ENCODE data around the gene RHOA. TPM values are rescaled to one million over a fixed set of nuclear protein-coding genes. Genes with fewer than 3 reads are reported as not detected.
A peak's percentile ranks its signal among the peaks of the same experiment; 100 is the strongest.

The RHOA gene
- total RNA-seq, result 100 to 1,000 TPM; 499 to 506 TPM

- H3K4me1 ChIP-seq, result peaks cover 13% of the 10 kb centered on the region
- H3K9me3 ChIP-seq, result no peaks in the 10 kb centered on the region
- H3K27me3 ChIP-seq, result no peaks in the 10 kb centered on the region
- no peak for TF ChIP-seq CTCF (IDR thresholded peaks at IDR 0.05)
- intact Hi-C loops (cut with DNase I), result loop anchor here (5.0 to 10.0 kb wide), 2 partner anchors 50 to 53 kb away; no protein-coding TSS in a partner anchor
- peak within 1 kb of the TSS; percentile 90 to 98 for H3K9ac ChIP-seq (ENCODE audit: low read depth in 2 of 2, low read length in 2 of 2)
- H3K4me3 ChIP-seq, result peak within 1 kb of the TSS; percentile 95
- peak; percentile 99 for DNase-seq
- peak within 1 kb of the TSS; percentile 93 for H3K27ac ChIP-seq
- H3K36me3 ChIP-seq, result no peaks in the 10 kb centered on the region
Measured at GRCh38 chr3:49411968-49412631, at the start of gene RHOA, which contains the start of gene TCTA. Gene RHOA (minus strand): TSS chr3:49411976. CDS start chr3:49375589, 36,387 bp downstream. Gene TCTA (plus strand): TSS chr3:49412423. CDS start chr3:49412427, 4 bp downstream.

- Histone ChIP-seq H3K4me1 (peaks cover 10% of the 10 kb centered on the region), H3K4me3 (no peak overlapping the region), H3K27ac (no peak overlapping the region), H3K36me3 (no peaks in the 10 kb centered on the region), H3K9ac (ENCODE audit: low read depth in 2 of 2, low read length in 2 of 2) (no peak overlapping the region), H3K9me3 (no peaks in the 10 kb centered on the region), H3K27me3 (no peaks in the 10 kb centered on the region)
- no peak for DNase-seq
- intact Hi-C loops (cut with DNase I), result loop anchor here (10.0 kb wide), 1 partner anchor 46 kb away; the partner anchor contains the start of genes RHOA and TCTA
- TF ChIP-seq CTCF (IDR thresholded peaks at IDR 0.05), result no peak
Measured at GRCh38 chr3:49460956-49461355, 49.2 kb upstream of the RHOA start.

- Histone ChIP-seq H3K9me3 (no peaks in the 10 kb centered on the region), H3K4me1 (peaks cover 6% of the 10 kb centered on the region), H3K9ac (ENCODE audit: low read depth in 2 of 2, low read length in 2 of 2) (no peak overlapping the region), H3K36me3 (no peaks in the 10 kb centered on the region), H3K27ac (no peak overlapping the region), H3K27me3 (no peaks in the 10 kb centered on the region), H3K4me3 (no peak overlapping the region)
- no peak for DNase-seq
- TF ChIP-seq CTCF (IDR thresholded peaks at IDR 0.05), result no peak
- intact Hi-C loops (cut with DNase I), result loop anchor here (10.0 kb wide), 1 partner anchor 46 kb away; the partner anchor contains the start of genes RHOA and TCTA
Measured at GRCh38 chr3:49460188-49460890, 48.6 kb upstream of the RHOA start.

GRCh38 chr3:49456466-49456865, 44.7 kb upstream of the RHOA start:
- no peak for TF ChIP-seq CTCF (IDR thresholded peaks at IDR 0.05)
- Histone ChIP-seq H3K4me1 (peaks cover 3% of the 10 kb centered on the region), H3K9ac (ENCODE audit: low read depth in 2 of 2, low read length in 2 of 2) (no peak overlapping the region), H3K27me3 (no peaks in the 10 kb centered on the region), H3K27ac (no peak overlapping the region), H3K36me3 (no peaks in the 10 kb centered on the region), H3K4me3 (no peak overlapping the region), H3K9me3 (no peaks in the 10 kb centered on the region)
- DNase-seq, result no peak
- intact Hi-C loops (cut with DNase I), result loop anchor here (5.0 kb wide), 1 partner anchor 279 kb away; no protein-coding TSS in a partner anchor

- no peak for TF ChIP-seq CTCF (IDR thresholded peaks at IDR 0.05)
- intact Hi-C loops (cut with DNase I), result loop anchor here (5.0 kb wide), 1 partner anchor 278 kb away; no protein-coding TSS in a partner anchor
- H3K9ac ChIP-seq (ENCODE audit: low read depth in 2 of 2, low read length in 2 of 2), result no peak overlapping the region
- no peak overlapping the region for H3K27ac ChIP-seq
- no peak overlapping the region for H3K4me3 ChIP-seq
- no peaks in the 10 kb centered on the region for H3K36me3 ChIP-seq
- no peaks in the 10 kb centered on the region for H3K9me3 ChIP-seq
- H3K4me1 ChIP-seq, result no peaks in the 10 kb centered on the region
- DNase-seq, result no peak
- no peaks in the 10 kb centered on the region for H3K27me3 ChIP-seq
Measured at GRCh38 chr3:49454898-49455681, 43.3 kb upstream of the RHOA start.
